A673 (cell line): ENCODE results near the gene SOX10. TPM values are rescaled to one million over a fixed set of nuclear protein-coding genes. Genes with fewer than 3 reads are reported as not detected.

Source experiments
- BruUV-seq: library from RNA; stranded (reverse); fragments of 400-500 nt; replicated peaks from 2 replicates; lab custom pipeline; 2021; lab: Mats Ljungman, UMichigan
- CTCF ChIA-PET: fragments of 300-600 bp; sonication (Branson Sonifier 250); formaldehyde crosslinking; loops from one replicate; lab custom pipeline; 2022; ENCODE audit warnings: antibody characterized with exemption; lab: Charles Lee
- POLR2A ChIA-PET: fragments of 300-600 bp; sonication (Branson Sonifier 250); formaldehyde crosslinking; loops from one replicate; lab custom pipeline; 2022; ENCODE audit warnings: antibody characterized with exemption; ENCODE audit not compliant: low non-redundant PET; lab: Charles Lee
- DNase-seq: peaks from one replicate; pipeline ENCODE4 v3.0.0-alpha.2; 2015; ENCODE audit warnings: low spot score
- H3K27ac ChIP-seq: fragments of 200-600 bp; sonication (generic); 2 replicates; pipeline ENCODE4 v1.5.1; 2016; ENCODE audit warnings: mixed run types, low read depth, mild to moderate bottlenecking, mixed read lengths, antibody characterized with exemption, low read length; ENCODE audit not compliant: poor library complexity, severe bottlenecking
- H3K27me3 ChIP-seq: fragments of 200-600 bp; sonication (generic); replicated peaks from 2 replicates; pipeline ENCODE4 v1.6.1; 2017; ENCODE audit warnings: mixed run types, low read depth, mild to moderate bottlenecking, mixed read lengths, antibody characterized with exemption, low read length; ENCODE audit not compliant: insufficient read depth, poor library complexity
- H3K36me3 ChIP-seq: fragments of 200-600 bp; sonication (generic); 2 replicates; pipeline ENCODE4 v1.6.1; 2016; ENCODE audit warnings: mixed run types, mild to moderate bottlenecking, mixed read lengths, antibody characterized with exemption, low read length; ENCODE audit not compliant: insufficient read depth, poor library complexity, severe bottlenecking
- H3K4me1 ChIP-seq: fragments of 200-600 bp; sonication (generic); 2 replicates; pipeline ENCODE4 v1.6.1; 2017; ENCODE audit warnings: mixed run types, mild to moderate bottlenecking, mixed read lengths, antibody characterized with exemption, low read length; ENCODE audit not compliant: insufficient read depth, poor library complexity, severe bottlenecking
- H3K4me3 ChIP-seq: fragments of 200-600 bp; sonication (generic); 2 replicates; pipeline ENCODE4 v1.5.1; 2016; ENCODE audit warnings: low read depth, mixed run types, mild to moderate bottlenecking, mixed read lengths, low read length; ENCODE audit not compliant: poor library complexity, severe bottlenecking
- H3K9me3 ChIP-seq: fragments of 200-600 bp; sonication (generic); 2 replicates; pipeline ENCODE4 v1.6.1; 2016; ENCODE audit warnings: mixed run types, low read depth, mild to moderate bottlenecking, mixed read lengths, antibody characterized with exemption, low read length; ENCODE audit not compliant: poor library complexity, severe bottlenecking
- CTCF ChIP-seq: fragments of 300-800, 200-600 bp; sonication (generic); conservative IDR thresholded peaks from 2 replicates; pipeline ENCODE4 v1.5.1; 2017; ENCODE audit warnings: low read depth, mild to moderate bottlenecking, antibody characterized with exemption, low read length, moderate library complexity, mixed read lengths
- EZH2 ChIP-seq: fragments of 200-600 bp; sonication (generic); IDR thresholded peaks from 2 replicates; pipeline ENCODE4 v1.6.1; 2017; ENCODE audit warnings: borderline replicate concordance, low read depth, mild to moderate bottlenecking, mixed read lengths, antibody characterized with exemption, low read length; ENCODE audit not compliant: poor library complexity, severe bottlenecking
- intact Hi-C: fragments of 100-400 bp; cut with micrococcal nuclease; formaldehyde crosslinking; loops from one replicate; pipeline ENCODE4 v1.10.0; 2022; ENCODE audit not compliant: unreplicated experiment
- total RNA-seq: library from RNA; stranded (reverse); gene quantifications from 2 replicates; pipeline ENCODE4 v1.2.3, GENCODE V29; 2021

SOX10 gene
- total RNA-seq, 1 experiment from 2014 or later: not detected

DNA sequence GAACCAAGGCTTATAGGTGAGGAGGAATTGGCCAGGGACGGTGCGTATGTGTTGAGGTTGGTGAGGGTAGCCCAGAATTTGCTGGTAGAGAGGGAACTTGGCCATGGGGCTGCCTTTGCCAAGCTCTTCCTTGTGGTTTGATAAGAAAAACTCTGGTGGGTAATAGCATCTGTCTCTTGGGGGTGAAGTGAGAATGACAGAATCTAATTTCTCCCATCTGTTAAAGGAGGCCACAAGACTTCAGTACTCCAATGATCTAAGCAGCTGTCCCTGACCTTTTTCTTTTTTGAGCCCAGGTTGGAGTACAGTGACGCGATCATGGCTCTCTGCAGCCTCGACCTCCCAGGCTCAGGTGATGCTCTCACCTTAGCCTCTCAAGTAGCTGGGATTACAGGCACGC, 36.9 kb upstream of the SOX10 start:
- H3K9me3 ChIP-seq: no peaks in the 10 kb centered on the region
- TF ChIP-seq CTCF (no peak), EZH2 (no peak)
- H3K4me3 ChIP-seq: no peak overlapping the region
- ChIA-PET POLR2A (no interaction called here), CTCF (no interaction called here)
- H3K27me3 ChIP-seq: no peaks in the 10 kb centered on the region
- DNase-seq: no peak
- H3K36me3 ChIP-seq: no peaks in the 10 kb centered on the region
- no peaks in the 10 kb centered on the region for H3K4me1 ChIP-seq
- no TSS peak for BruUV-seq
- intact Hi-C loops: no loop called here
- H3K27ac ChIP-seq: no peak overlapping the region

DNA sequence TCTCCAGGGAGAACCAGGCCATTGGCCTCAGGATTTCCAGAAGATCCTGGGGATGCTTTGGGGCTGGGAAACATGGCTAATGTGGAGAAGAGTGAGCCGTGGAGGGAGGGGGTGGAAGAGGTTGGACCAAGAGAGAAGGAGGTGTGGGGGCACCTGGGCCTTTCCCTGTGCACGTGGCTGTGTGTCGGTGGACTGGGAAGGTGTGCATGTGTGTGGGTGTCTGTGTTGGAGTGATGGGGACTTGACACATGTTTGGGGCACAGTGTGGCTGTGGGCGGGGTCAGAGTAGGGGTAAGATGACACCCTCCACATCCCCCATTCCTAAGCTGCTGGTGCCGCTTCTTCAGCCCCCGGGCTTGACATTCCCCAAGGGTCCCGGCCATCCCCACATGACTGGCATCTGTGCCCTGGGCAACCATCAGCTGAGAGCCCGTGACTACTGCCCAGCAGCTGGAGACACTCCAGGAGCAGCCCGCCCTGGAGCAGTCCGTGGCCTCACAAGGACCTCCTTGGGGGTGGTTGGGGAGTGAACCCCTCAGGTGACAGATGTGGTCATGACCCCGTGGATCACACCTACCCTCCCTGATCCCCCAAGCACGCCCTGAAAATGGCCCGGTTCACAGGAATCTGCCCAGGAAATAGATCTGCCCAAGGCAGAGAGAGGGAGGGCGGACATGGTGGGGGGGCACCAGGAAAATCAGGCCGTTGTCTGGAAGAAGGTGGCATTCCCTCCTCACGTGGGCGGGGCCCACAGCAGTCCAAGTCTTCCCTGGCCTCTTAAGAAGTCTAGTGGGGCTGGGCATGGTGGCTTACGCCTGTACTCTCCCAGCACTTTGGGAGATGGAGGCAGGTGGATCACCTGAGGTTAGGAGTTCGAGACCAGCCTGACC, 34.8 kb upstream of the SOX10 start:
- CTCF ChIA-PET: no interaction called here

More for the DNA sequence above, 34.8 kb upstream of the SOX10 start:
- no TSS peak for BruUV-seq
- no peaks in the 10 kb centered on the region for H3K4me1 ChIP-seq
- H3K36me3 ChIP-seq: no peaks in the 10 kb centered on the region
- TF ChIP-seq CTCF (no peak), EZH2 (no peak)
- intact Hi-C loops: no loop called here
- no peaks in the 10 kb centered on the region for H3K27me3 ChIP-seq
- H3K4me3 ChIP-seq: no peak overlapping the region
- POLR2A ChIA-PET: no interaction called here
- no peaks in the 10 kb centered on the region for H3K9me3 ChIP-seq
- no peak overlapping the region for H3K27ac ChIP-seq
- no peak for DNase-seq
